GM12891 (cell line): ENCODE results near the gene RXFP3.

Experiments used
- PAX5 ChIP-seq: IDR thresholded peaks from 2 replicates; pipeline ENCODE4 v1.6.1; 2011; ENCODE audit warnings: low read length, moderate library complexity, mild to moderate bottlenecking; ENCODE audit not compliant: insufficient read depth, severe bottlenecking
- POLR2A ChIP-seq: IDR thresholded peaks from 2 replicates; pipeline ENCODE4 v1.6.1; 2011; ENCODE audit warnings: low read depth, low read length, control low read depth
- POLR2AphosphoS5 ChIP-seq: IDR thresholded peaks from 2 replicates; pipeline ENCODE4 v1.6.1; 2011; ENCODE audit warnings: low read depth, low read length, control low read depth
- POU2F2 ChIP-seq: IDR thresholded peaks from 2 replicates; pipeline ENCODE4 v1.6.1; 2011; ENCODE audit warnings: low read depth, mild to moderate bottlenecking, control low read depth, low read length, moderate library complexity
- SPI1 ChIP-seq: IDR thresholded peaks from 2 replicates; pipeline ENCODE4 v1.6.1; 2011; ENCODE audit warnings: low read depth, low read length, control low read depth
- TAF1 ChIP-seq: IDR thresholded peaks from 2 replicates; pipeline ENCODE4 v1.6.1; 2011; ENCODE audit warnings: low read depth, low read length, control low read depth

- TF ChIP-seq POLR2A, result no peak
- no peak for TF ChIP-seq POLR2AphosphoS5
- TF ChIP-seq SPI1, result no peak
- no peak for TF ChIP-seq TAF1
- no peak for TF ChIP-seq PAX5
- TF ChIP-seq POU2F2, result no peak
These were observed 4.9 kb downstream of the RXFP3 start for GRCh38 chr5:33941090-33941489.
